HL-60/S4 (cell line): ENCODE data around the gene ITSN2.

Experiments used
- in situ Hi-C: fragments of 300-500 bp; cut with MboI; formaldehyde crosslinking; loops from 2 replicates; pipeline ENCODE4 v1.14.3; 2022; ENCODE audit warnings: low sequenced_read_pairs

Gene ITSN2

DNA sequence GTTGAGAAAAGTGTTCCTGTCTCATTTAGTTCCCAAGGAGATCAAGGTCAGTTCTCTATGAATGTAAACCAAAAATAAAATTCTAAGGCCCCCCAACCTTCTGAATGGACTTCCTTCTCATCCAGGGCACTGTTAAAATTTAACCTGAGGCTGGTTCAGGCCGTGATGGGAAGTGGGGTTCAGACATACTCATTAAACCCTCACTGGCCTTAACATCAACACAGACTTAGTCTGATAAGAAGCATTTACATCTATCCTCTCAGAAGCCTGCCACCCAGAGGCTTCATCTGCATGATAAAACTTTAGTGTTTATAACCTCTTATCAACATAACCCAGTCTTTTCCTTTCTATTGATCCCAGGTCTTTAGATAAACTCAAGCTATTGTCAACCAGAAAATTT lies 22.4 kb downstream of the ITSN2 start:
- in situ Hi-C loops, result no loop called here

DNA sequence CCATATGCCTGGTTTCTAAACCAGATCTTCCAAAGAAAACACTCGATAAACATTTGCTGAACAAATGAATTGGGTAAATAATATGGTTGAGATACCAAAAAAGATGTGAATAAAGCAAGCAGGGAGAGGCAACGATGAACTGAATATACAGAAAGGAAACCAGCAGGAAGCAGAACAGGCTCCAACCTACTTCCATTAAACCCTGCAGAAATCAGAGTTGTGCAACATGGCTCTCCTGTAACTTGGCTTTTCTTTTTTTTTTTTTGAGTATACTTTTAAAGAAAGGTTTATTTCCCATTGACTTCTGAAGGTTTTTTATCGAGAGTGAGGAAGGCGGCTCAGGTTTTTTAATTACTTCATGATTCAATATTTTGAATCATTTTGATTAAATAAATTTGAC lies 23.5 kb downstream of the ITSN2 start:
- in situ Hi-C loops, result no loop called here

DNA sequence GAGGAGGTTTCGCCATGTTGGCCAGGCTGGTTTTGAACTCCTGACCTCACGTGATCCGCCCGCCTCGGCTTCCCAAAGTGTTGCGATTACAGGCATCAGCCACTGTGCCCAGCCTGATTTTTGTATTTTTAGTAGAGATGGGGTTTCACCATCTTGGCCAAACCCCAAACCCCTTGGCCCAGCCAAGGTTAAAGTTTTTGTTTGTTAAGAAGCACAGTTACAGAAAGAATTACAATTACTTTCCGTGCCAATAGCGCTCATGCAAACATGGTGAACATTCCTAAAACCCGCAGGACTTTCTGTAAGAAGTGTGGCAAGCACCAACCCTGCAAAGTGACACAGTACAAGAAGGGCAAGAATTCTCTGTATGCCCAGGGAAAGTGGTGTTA lies 26.1 kb downstream of the ITSN2 start:
- in situ Hi-C loops, result no loop called here

DNA sequence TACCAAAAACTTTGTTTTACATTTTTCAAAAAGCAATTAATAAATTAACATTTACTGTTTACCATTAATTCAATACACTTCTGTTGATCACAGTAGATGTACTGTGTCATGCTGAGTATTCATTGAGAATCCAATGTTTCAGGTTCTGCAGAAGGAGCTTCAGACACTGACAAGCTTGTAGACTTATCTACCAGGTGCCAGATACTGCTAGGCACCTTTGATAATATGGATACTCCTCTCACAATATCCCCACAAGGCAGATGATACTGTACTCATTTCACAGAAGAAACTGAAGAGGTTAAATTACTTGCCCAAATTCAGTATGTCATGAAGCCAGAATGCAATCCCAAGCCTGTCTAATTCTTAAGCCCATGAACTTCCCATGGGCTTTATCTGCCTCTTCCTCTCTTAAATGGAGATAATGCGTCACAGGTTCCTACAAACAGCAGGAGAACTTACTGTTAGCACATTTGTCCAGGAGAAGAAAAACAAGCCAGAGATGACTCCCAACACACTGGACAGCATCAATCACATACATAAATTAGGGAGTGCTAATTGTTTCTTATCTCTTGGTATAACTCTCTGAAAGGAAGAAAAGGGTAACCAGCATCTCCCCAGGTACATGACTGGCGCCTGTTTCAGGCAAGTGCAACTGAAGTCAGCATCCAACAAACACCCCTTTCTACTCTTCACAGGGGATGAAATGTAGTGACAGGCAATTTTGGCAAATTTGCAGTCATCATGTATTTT lies 27.4 kb downstream of the ITSN2 start:
- in situ Hi-C loops, result no loop called here

DNA sequence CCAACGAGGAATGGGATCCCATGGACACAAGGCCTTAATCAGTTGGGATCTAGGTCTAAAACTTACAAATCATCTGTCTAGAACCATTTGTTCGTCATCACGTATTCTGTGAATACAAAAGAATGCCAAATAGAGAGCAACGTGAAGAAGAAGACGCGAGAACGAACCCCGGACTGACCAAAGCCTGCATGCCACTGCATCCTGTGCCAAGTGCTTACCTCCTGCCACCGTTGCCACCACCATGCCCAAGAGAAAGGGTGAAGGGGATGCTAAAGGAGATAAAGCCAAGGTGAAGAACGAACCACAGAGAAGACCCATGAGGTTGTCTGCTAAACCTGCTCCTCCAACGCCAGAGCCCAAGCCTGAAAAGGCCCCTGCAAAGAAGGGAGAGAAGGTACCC lies 30.2 kb downstream of the ITSN2 start:
- in situ Hi-C loops, result no loop called here

DNA sequence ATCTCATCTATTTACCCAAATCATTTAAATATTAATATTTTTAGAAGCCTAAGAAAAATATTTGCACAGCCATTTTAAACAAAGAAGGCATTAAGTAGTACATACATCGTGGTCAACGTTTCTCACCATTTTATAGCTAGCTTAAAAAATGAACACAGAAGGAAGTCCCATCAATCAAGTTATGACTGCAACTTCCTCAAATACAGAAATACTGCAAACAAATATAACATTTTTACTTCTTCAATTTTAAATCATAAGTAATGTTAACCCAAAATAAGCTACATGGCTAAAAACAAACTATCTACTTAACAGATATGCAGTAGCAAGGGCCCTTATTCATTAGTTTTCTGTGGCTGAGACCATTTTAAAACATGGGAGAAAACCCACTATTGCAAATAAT lies 30.6 kb downstream of the ITSN2 start:
- in situ Hi-C loops, result no loop called here

DNA sequence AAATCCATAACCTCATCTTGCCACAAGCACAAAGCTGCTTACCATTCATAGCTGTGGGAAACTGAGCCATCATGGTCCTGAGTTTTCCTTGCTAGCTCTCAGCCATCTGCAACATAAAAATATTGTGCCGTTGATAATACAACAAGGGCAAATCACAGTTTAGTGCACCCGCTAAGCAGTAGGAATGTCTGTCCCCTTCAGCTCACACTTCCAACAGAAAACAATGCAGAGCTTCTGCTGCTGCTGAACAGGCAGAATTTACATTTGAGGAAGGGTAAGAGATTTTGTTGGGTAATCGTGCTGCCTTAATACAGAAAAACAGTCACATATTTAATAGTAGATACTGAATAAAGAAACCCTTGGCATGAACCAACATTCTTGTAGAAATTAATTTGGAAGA lies 32.3 kb downstream of the ITSN2 start:
- in situ Hi-C loops, result no loop called here

DNA sequence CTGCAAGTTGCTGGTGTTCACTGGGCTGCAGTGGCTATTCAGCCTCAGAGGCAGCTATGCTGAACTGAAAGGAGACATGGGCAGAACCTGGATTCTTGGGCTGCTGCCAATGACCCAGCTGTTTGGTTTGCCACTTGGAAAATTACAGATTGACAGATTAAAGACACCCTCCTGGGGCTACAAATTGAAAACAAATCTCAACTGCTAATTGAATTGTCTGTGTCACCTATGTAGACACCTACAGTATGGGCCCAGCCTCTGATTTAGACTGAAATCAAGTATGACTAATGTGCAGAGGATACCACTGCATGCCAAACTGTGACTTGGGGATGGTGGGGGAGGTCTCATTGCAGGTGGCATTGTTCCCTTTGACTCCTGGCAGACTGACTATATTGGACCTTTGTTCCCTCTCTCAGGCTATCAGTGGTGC lies 42.8 kb downstream of the ITSN2 start:
- in situ Hi-C loops, result no loop called here

DNA sequence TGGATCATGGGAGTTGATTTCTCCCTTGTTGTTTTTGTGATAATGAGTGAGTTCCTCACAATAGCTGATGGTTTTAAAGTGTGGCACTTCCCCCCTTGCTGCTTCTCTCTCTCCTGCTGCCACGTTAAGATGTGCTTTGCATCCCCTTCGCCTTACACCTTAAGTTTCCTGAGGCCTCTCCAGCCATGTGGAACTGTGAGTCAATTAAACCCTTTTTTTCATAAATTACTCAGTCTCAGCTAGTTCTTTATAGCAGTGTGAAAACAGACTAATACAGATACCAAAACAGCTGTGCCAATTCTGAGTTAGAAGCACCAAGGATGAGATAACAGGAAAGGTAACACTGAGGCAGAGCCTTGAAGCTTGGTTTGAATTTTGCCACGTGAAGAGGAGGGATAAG lies 44.7 kb downstream of the ITSN2 start:
- in situ Hi-C loops, result no loop called here

DNA sequence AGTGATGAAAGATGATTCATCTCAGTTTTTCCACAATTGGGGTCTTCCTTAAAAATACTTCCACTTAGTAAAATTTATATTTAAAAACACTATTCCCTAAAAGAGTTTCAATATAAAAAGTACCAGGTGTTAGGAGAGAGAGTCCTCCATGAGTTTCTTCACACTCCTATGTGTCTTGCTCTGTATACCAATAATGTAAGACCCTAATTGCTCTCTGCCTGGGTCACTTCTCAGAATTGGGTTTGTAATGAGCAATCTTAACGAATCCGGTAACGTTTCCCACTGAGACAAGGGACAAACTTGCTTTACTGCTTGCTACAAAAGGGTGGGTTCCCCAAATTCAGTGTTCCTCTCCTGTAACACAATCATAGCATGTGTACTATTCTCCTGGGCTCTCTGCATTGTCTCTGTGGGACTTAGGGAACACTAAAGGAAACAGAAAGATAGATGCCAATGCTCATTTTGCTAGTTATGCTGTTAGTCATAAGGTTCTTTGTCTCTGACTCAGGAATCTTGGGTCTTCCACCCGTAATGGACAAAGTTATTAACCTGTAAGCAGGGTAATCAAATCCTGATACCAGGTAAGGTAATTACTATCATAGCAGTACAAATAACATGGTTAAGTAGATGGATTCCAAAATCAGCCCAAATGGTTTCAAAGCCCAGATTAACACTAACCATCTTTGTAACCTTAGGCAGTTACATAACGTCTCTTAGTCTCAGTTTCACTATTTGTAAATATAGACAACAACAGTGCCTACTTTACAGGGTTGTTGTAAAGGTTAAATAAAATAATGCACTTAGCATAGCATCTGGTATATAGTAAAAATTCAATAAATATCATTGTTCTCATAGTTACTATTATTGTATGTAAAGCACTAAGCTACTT lies 46.3 kb downstream of the ITSN2 start:
- in situ Hi-C loops, result no loop called here

DNA sequence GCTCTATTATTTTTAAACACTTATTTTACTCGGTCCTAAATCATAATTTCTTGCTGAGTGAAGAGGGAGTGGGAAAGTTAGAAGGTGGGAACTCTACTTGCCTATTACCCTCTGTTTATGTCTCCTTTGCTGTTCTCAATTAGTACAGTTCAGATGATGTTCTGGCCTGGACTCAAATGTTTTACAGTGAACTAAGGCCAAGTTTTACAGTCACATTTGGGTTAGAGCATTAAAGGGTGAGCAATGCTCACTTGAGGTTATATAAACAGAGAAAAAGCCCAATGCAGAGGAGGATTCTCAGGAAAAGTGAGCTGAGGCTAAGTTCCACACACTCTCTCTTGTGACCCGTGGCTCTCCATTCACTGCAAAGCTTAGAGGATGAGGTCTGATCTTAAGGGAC lies 52.4 kb downstream of the ITSN2 start:
- in situ Hi-C loops, result no loop called here

DNA sequence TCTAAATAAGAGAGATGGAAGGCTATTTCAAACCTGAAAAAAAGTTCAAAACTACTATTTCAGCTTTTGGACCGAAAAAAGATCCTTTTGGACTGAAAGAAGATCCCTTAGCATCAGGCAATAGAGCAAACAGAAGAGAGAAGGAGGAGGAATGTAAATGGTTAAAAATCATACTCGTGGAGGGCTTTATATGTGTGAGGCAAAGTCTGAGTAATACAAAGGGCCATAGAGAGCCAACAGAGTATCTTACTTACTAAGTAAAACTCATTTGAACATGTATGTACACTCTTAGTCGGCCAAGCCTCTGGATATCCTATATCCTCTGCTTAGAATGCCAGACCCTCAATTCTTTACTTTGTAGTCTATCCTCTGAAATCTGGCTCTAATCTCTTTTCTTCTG lies 55.7 kb downstream of the ITSN2 start:
- in situ Hi-C loops, result no loop called here

DNA sequence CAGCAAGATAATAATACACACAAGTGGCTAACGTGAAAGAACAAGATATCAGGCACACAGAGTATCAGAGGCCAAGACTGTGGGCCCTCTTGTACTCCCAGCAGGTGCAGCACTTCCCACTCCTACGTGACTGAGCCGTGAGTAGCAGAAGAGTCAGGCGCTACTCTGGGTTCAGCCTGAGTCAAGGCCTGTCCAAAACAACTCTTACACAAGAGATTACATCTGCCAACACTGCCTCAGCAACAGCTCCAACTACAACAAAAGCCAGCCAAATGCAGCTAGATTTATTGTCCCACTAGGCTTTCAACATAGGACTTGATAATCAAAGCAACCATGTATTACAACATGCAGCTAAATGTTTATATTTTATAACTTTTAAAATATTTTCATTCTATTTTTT lies 56.2 kb downstream of the ITSN2 start:
- in situ Hi-C loops, result no loop called here

DNA sequence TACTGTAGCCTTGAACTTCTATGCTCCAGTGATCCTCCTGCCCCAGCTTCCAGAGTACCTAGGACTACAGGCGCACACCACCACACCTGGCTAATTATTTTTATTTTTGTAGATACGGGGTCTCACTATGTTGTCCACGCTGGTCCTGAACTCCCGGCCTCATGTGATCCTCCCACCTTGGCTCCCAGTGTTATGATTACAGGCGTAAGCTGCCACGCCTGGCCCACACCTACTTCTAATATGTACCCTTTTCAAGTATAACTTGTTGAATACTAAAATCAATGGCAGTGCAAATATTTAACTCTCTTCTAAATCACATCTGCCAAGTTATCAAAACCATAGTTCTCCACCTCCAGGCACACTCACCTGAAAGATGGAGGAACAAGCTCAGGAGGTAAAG lies 58.7 kb downstream of the ITSN2 start:
- in situ Hi-C loops, result no loop called here

DNA sequence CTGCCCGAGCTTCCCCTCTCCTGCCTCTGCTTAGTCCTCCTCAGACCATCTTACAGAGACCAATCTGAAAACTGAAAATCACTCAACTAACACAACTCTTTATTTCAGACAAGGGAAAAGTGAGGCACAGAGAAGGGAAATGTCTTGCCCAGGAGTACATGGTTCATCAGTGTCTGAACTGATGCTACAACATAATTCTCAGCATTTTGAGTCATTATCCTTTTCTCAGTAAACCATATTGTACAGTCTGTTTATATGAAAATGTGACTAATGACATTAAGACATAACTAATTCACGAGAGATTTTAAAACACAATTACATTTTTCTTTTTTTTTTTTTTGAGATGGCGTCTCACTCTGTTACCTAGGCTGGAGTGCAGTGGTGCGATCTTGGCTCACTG lies 62.7 kb downstream of the ITSN2 start:
- in situ Hi-C loops, result no loop called here

DNA sequence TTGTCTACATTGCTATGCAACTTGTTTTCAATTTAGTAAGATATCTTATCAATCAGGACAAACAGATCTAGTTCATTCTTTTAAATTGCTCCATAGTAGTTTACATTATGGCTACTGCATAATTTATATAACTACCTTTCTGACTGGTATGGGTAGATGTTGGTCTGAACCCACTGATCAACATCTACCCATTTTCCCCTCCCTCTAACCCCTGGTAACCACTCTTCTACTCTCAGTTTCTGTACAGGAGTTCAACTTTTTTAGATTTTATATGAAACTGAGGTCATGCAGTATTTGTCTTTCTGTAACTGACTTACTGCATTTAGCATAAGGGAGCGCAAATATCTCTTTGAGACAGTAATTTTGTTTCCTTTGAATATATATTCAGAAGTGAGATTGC lies 73.2 kb downstream of the ITSN2 start:
- in situ Hi-C loops, result no loop called here

DNA sequence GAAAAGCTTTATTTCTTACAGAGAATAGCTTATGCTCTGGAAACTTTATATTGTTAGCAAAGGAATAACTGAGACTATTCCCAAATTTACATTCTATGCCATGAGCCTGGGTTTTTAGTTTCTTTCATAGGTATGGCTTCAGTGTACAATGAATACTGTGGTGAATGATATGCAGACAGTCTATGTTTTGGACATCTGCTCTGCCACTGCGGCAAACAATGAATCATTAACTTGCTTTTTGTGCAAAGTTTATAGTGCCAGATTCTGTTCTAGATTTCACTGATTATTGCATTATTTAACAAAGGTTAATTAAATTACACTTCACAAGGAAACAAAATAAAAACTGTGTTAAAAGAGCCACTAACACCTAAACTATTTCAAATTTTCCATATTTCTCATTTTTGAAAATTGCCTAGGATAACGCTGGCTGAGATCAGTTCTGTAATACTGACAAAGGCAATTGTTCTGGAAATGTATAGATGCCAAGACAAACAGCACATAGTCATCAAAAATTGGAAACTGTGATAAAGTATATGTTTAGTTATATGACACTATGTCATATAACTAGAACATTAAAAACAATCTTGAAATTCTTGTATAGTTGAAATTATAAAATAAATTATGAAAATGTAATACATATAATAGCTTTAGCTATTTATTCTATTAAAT lies 74.7 kb downstream of the ITSN2 start:
- in situ Hi-C loops, result no loop called here

DNA sequence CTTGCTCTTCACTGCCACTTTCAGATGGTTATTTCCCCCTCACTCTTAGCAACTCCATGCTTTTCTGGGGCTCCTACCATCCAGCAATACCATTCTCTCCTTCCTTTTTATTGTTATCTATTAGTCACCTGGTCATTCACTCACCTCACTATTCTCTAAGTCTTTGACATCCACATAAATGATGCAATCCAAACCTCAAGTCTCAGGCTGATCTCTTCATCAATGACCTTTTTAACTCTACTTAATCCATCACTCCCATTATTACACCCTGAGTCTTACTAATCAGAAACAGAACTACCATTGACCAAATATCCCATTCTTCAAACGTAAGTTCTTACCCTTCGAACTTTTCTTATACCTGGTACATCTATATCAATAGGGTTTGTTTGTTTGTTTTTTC lies 79.7 kb downstream of the ITSN2 start:
- in situ Hi-C loops, result no loop called here

DNA sequence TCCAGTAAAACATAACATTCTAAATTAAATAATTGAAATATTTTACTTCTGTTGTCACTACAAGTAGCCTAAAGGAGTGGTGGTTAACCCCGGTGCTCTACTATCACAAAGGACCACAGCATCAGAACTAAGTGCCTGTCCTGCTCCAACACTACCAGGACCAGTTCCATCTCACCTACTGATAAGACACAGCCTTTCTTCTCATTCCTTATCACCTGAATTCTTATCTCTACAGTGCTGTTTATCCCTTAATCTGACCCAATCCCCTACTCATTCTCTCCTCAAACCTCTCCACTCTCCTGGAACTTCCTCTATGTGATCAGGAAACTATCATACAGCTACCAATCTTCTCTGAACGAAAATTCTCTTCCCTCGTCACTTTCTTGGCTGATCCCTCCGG lies 80.2 kb downstream of the ITSN2 start:
- in situ Hi-C loops, result no loop called here

DNA sequence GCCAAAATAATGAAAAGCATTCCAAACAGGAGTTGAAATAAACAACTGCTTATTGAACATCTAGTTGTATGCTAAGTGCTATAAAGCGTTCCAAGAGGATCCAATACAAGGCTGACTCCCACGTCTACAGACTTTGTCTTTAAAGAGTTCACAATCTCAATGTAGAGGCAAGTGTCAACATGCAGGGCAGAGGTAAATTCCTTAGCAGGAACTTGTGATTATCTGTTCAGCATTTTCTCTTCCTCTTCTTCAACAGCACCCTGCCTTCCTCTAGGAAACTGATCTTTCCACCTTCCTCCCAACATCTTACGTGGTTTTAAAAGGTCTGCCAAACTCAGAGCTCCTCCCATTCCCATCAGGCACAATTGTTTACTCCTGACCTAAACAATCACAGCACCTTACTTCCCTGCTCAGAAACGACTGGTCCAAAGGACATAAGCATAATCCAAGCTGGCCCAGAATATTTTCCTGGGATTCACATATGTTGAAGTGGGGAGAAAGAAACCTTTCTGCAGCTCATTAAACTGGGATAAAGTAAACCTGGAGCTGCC lies 83.9 kb downstream of the ITSN2 start:
- in situ Hi-C loops, result no loop called here

DNA sequence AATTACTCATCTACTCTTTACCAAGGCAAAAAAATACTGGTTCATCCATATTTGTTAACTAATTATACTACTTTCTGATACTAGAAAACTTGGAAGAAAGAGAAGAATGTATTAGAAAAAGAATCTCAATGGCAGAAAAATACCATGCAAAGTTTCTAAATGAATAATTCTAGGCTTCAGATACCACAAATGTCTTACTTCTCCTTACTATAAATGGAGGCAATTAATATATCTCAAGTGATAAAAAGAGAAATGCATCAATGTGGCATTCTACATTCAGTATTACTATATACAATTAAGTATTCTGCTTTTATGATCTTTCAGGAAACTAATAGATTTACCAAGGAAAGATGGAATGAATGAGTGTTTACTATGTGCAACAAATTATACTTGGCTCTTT lies 85.5 kb downstream of the ITSN2 start:
- in situ Hi-C loops, result no loop called here

DNA sequence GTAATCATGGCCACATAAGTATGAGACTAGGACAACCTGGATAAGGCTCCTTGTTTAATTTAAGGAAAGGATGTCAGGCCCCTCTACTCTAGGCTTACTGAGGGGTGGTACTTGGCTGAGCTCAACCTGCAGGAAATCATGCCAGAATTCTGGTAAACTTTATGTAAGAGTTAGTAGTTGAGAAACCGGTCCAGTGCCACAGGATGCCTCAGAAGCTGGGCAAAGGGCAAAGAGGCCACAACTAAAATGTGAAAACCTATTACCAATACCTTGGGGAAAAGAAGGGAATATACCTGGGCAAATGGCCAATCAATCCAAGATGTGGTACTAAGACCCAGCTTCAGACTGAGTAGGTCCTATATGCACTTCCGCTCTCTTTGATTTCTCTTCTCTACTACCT lies 86.7 kb downstream of the ITSN2 start:
- in situ Hi-C loops, result no loop called here
